GM23248 (cell line): ENCODE measurements around the gene C5orf58. TPM values are rescaled to one million over a fixed set of nuclear protein-coding genes. Genes with fewer than 3 reads are reported as not detected.
A peak's percentile ranks its signal among the peaks of the same experiment; 100 is the strongest.

Experiments used
- DNase-seq: peaks from one replicate; pipeline ENCODE4 v3.0.0-alpha.2; 2015
- H2AFZ ChIP-seq: fragments of 200-600 bp; sonication (generic); 2 replicates; pipeline ENCODE4 v1.6.1; 2016; ENCODE audit warnings: antibody characterized with exemption
- H3F3A ChIP-seq: fragments of 200-600 bp; sonication (generic); 2 replicates; pipeline ENCODE4 v1.6.1; 2016; ENCODE audit warnings: mild to moderate bottlenecking, antibody characterized with exemption, mixed run types; ENCODE audit not compliant: insufficient read depth
- H3K27ac ChIP-seq: fragments of 200-600 bp; sonication (generic); 2 replicates; pipeline ENCODE4 v1.5.1; 2016; ENCODE audit warnings: mild to moderate bottlenecking
- H3K27me3 ChIP-seq: fragments of 200-600 bp; sonication (generic); replicated peaks from 2 replicates; pipeline ENCODE4 v1.6.1; 2016; ENCODE audit warnings: mild to moderate bottlenecking; ENCODE audit not compliant: insufficient read depth
- H3K36me3 ChIP-seq: fragments of 200-600 bp; sonication (generic); 2 replicates; pipeline ENCODE4 v1.6.1; 2016; ENCODE audit warnings: low read depth, mild to moderate bottlenecking
- H3K4me1 ChIP-seq: fragments of 200-600 bp; sonication (generic); 2 replicates; pipeline ENCODE4 v1.6.1; 2016; ENCODE audit warnings: mild to moderate bottlenecking; ENCODE audit not compliant: insufficient read depth
- H3K4me2 ChIP-seq: fragments of 200-600 bp; sonication (generic); one replicate; pipeline ENCODE4 v1.6.1; 2016; ENCODE audit warnings: mild to moderate bottlenecking; ENCODE audit not compliant: unreplicated experiment
- H3K4me3 ChIP-seq: fragments of 200-600 bp; sonication (generic); 2 replicates; pipeline ENCODE4 v1.5.1; 2016; ENCODE audit warnings: mild to moderate bottlenecking
- H3K79me2 ChIP-seq: fragments of 200-600 bp; sonication (generic); 2 replicates; pipeline ENCODE4 v1.6.1; 2016; ENCODE audit warnings: mild to moderate bottlenecking; ENCODE audit not compliant: insufficient read depth
- H3K9ac ChIP-seq: fragments of 200-600 bp; sonication (generic); 2 replicates; pipeline ENCODE4 v1.6.1; 2016; ENCODE audit warnings: mild to moderate bottlenecking
- H3K9me2 ChIP-seq: fragments of 200-600 bp; sonication (generic); 2 replicates; pipeline ENCODE4 v1.6.1; 2016; ENCODE audit warnings: mixed run types, mild to moderate bottlenecking, moderate library complexity; ENCODE audit not compliant: insufficient read depth
- H3K9me3 ChIP-seq: fragments of 200-600 bp; sonication (generic); one replicate; pipeline ENCODE4 v1.6.1; 2017; ENCODE audit warnings: low read depth
- H4K20me1 ChIP-seq: fragments of 200-600 bp; sonication (generic); 2 replicates; pipeline ENCODE4 v1.6.0; 2016; ENCODE audit not compliant: insufficient read depth
- EZH2 ChIP-seq: fragments of 200-600 bp; sonication (generic); IDR thresholded peaks from 2 replicates; pipeline ENCODE4 v1.6.1; 2018; ENCODE audit warnings: antibody characterized with exemption, mild to moderate bottlenecking; ENCODE audit not compliant: insufficient read depth, poor library complexity, severe bottlenecking
- EZH2phosphoT487 ChIP-seq: fragments of 200-600 bp; sonication (generic); IDR thresholded peaks from 2 replicates; pipeline ENCODE4 v1.6.1; 2018; ENCODE audit warnings: antibody characterized with exemption, moderate library complexity, mild to moderate bottlenecking, low read depth; ENCODE audit not compliant: insufficient read depth
- WGBS, 2 experiments: methylation state at CpG; one replicate each; pipeline ENCODE4 v1.1.6; 2015 to 2017; ENCODE audit warnings: low lambda C conversion rate in 2 of 2, low coverage in 1 of 2; ENCODE audit errors: missing lambda C conversion rate in 2 of 2; 5-methylcytosine and 5-hydroxymethylcytosine counted together
- in situ Hi-C: fragments of 300-500 bp; cut with MboI; formaldehyde crosslinking; loops from 2 replicates; pipeline ENCODE4 v1.15.0; 2020
- polyA plus RNA-seq: library from polyadenylated mRNA; unstranded; fragments of >200 nt; fragmentation: Nextera tagmentation; extraction: Ambion mirVana; gene quantifications from 2 replicates; pipeline ENCODE4 v1.2.1, GENCODE V29; 2016
- total RNA-seq: library from RNA; depleted of rRNA; stranded (reverse); fragments of >200 nt; shearing (Covaris generic); gene quantifications from 2 replicates; pipeline ENCODE4 v1.2.3, GENCODE V29; 2014

C5orf58 gene
- total and polyA plus RNA-seq, 2 experiments from 2014 or later = not detected

DNA sequence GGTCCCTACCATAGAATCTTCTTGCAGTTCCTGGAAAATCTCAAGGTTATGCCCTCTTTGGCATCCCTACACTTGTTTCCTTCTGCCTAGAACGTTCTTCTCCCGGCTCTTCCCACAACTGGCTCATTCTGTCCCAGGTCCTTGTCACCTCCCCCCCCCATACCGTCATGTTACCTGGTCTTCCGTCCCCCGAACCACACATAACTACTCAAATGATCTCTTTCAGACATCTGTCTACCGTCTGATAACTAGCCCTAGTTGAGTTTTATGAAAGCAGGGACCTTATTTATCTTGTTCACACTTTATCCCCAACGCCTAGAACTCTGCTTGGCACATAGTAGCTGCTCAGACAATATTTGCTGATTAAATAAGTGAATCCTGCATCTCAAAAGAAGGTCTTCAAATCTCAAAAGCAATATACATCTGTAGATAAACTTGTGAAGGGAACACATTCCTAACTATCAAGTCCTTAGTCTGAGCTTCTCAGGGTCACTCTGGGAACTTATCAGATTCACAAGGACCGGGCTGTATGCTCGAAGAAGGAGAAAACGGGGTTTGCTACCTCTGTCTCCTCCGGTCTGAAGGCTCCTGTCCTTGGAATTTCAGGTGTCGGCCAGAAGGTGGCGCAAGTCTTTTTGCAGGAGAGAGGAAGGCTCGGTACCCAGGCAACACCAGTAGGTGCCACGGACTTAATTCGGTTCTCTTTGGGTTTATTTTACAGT is 34.8 kb downstream of the C5orf58 start:
- no peak for TF ChIP-seq EZH2
- no peak for TF ChIP-seq EZH2phosphoT487
- DNase-seq = peak; percentile 80
- H3K27me3 ChIP-seq = peaks cover 49% of the 10 kb centered on the region
- no peaks in the 10 kb centered on the region for H3F3A ChIP-seq
- H3K4me3 ChIP-seq = no peak overlapping the region
- in situ Hi-C loops = no loop called here
- no peaks in the 10 kb centered on the region for H3K9me3 ChIP-seq
- 13 to 15% methylated on average over 16 of the region's 16 CpGs for WGBS, 2 experiments
- peak overlapping the region; percentile 45 for H3K4me2 ChIP-seq
- no peaks in the 10 kb centered on the region for H3K4me1 ChIP-seq
- H3K9ac ChIP-seq = no peak overlapping the region
- no peaks in the 10 kb centered on the region for H3K36me3 ChIP-seq
- no peak overlapping the region for H3K27ac ChIP-seq
- no peaks in the 10 kb centered on the region for H4K20me1 ChIP-seq
- no peaks in the 10 kb centered on the region for H3K9me2 ChIP-seq
- no peaks in the 10 kb centered on the region for H3K79me2 ChIP-seq
- H2AFZ ChIP-seq = peak overlapping the region; percentile 10; the same call in 1 of the 2 replicates

DNA sequence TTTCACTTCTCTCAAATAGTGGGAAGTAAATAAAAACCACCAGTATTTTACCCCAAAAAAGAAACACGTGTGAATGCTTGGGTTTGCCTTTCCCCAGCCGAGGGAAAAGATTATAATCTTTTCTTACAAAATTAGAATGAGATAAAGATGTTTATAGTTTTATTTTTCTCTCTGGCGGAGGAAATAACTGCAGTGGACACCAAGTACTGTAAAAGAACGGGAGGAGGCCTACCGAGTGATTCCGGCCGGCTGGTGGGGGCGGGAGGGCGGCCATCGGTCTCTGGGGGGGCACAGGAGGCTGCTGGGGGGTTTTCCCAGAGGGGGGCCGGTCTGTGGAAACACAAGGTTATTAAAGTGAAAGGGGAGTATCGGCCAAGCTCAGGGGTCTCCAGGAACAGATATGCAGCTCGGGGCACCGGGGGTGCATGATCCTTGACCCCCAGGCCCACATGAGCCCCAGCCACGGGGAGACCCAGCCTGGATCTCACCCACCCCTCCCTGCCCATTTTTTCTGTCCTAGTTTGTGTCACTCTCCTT is 35.4 kb downstream of the C5orf58 start:
- no peak overlapping the region for H3K4me3 ChIP-seq

DNA sequence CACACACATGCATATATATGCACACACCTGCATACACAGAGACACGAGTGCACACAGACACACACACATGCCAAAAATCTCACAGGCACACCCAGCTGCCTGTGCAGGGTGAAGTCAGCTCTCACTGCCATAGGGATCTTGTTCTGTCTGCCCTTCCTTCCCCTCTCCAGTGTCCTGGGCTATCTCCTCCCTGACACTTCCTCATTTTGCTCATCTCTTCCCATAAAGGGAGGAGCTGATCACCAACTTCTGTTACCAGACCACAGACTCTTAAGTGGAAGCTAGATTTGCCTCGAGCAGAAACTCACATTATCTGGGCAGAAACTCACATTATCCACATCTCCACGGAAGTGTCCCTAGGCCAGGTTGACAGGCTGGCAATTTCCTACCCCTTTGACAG is 36.1 kb downstream of the C5orf58 start:
- Histone ChIP-seq H3F3A (no peaks in the 10 kb centered on the region), H3K36me3 (no peaks in the 10 kb centered on the region), H3K9me2 (no peaks in the 10 kb centered on the region), H3K9ac (no peak overlapping the region), H3K4me2 (no peak overlapping the region), H2AFZ (no peak overlapping the region), H4K20me1 (no peaks in the 10 kb centered on the region), H3K9me3 (no peaks in the 10 kb centered on the region), H3K27ac (no peak overlapping the region), H3K4me3 (no peak overlapping the region), H3K4me1 (no peaks in the 10 kb centered on the region), H3K79me2 (no peaks in the 10 kb centered on the region), H3K27me3 (peaks cover 36% of the 10 kb centered on the region)
- TF ChIP-seq EZH2 (no peak), EZH2phosphoT487 (no peak)
- DNase-seq = no peak
- in situ Hi-C loops = no loop called here
- WGBS, 2 experiments = 27 to 41% methylated on average over 3 of the region's 3 CpGs

More for the DNA sequence above, 35.4 kb downstream of the C5orf58 start:
- peak overlapping the region; percentile 10; the same call in 1 of the 2 replicates for H2AFZ ChIP-seq
- no peaks in the 10 kb centered on the region for H3K9me2 ChIP-seq
- no peaks in the 10 kb centered on the region for H3K9me3 ChIP-seq
- no peak for DNase-seq
- no peak overlapping the region for H3K9ac ChIP-seq
- no peaks in the 10 kb centered on the region for H3K79me2 ChIP-seq
- peaks cover 42% of the 10 kb centered on the region for H3K27me3 ChIP-seq
- no peak for TF ChIP-seq EZH2
- no peak for TF ChIP-seq EZH2phosphoT487
- H4K20me1 ChIP-seq = no peaks in the 10 kb centered on the region
- H3K4me2 ChIP-seq = peak overlapping the region; percentile 45
- H3F3A ChIP-seq = no peaks in the 10 kb centered on the region
- WGBS, 2 experiments = 21 to 32% methylated on average over 15 of the region's 15 CpGs
- H3K27ac ChIP-seq = no peak overlapping the region
- in situ Hi-C loops = no loop called here
- no peaks in the 10 kb centered on the region for H3K4me1 ChIP-seq
- no peaks in the 10 kb centered on the region for H3K36me3 ChIP-seq

DNA sequence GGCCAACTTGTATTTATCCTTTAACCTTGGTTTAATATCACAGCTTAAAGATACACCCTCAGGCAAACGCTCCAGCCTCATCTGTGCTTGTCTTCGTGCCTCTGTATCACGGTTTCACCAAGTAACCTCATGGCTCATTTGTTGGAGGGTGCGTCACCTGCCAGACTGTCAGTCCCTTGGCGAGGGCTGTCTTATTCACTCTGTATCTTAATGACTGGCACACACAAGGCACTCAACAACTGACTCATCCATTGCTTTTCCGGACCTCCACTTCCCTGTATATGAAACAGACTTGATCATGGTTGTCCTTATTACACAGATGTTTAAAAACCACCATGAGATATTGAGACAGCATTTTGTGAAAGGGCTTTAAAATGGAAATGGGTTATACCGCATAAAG is 36.8 kb downstream of the C5orf58 start:
- Histone ChIP-seq H3K36me3 (no peaks in the 10 kb centered on the region), H3K9me2 (no peaks in the 10 kb centered on the region), H3K9ac (no peak overlapping the region), H3K9me3 (no peaks in the 10 kb centered on the region), H3K27me3 (peaks cover 29% of the 10 kb centered on the region), H3F3A (no peaks in the 10 kb centered on the region), H3K79me2 (no peaks in the 10 kb centered on the region), H3K27ac (no peak overlapping the region), H4K20me1 (no peaks in the 10 kb centered on the region), H3K4me2 (no peak overlapping the region), H3K4me1 (no peaks in the 10 kb centered on the region), H2AFZ (no peak overlapping the region), H3K4me3 (no peak overlapping the region)
- in situ Hi-C loops = no loop called here
- WGBS, 2 experiments = 70 to 75% methylated on average over 7 of the region's 7 CpGs
- TF ChIP-seq EZH2phosphoT487 (no peak), EZH2 (no peak)
- DNase-seq = no peak
